HUDEP-2 (cell line): ENCODE results near the gene PDLIM7.
"Not testable (repeated sequence)": the region's sequence is repeated elsewhere in the genome, so short reads cannot be mapped to it uniquely, and the experiment has no call there.

Source experiments
- DNase-seq, 76 experiments: peaks; one replicate each; lab custom pipeline; 2025; ENCODE audit not compliant: unreplicated experiment in 76 of 76; lab: John Stamatoyannopoulos, UW

The PDLIM7 gene, protein sequence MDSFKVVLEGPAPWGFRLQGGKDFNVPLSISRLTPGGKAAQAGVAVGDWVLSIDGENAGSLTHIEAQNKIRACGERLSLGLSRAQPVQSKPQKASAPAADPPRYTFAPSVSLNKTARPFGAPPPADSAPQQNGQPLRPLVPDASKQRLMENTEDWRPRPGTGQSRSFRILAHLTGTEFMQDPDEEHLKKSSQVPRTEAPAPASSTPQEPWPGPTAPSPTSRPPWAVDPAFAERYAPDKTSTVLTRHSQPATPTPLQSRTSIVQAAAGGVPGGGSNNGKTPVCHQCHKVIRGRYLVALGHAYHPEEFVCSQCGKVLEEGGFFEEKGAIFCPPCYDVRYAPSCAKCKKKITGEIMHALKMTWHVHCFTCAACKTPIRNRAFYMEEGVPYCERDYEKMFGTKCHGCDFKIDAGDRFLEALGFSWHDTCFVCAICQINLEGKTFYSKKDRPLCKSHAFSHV

GRCh38 chr5:177497292-177498012, at the start of gene PDLIM7:
TSS of gene PDLIM7 (minus strand) at chr5:177497604. CDS start at chr5:177496512, 1,092 bp downstream.
- DNase-seq, result peak in 74 of 76 experiments; percentile 56 to 96 (median 91)

GRCh38 chr5:177546258-177546741, 48.9 kb upstream of the PDLIM7 start:
- peak in 1 of 76 experiments; percentile 5 for DNase-seq

DNA sequence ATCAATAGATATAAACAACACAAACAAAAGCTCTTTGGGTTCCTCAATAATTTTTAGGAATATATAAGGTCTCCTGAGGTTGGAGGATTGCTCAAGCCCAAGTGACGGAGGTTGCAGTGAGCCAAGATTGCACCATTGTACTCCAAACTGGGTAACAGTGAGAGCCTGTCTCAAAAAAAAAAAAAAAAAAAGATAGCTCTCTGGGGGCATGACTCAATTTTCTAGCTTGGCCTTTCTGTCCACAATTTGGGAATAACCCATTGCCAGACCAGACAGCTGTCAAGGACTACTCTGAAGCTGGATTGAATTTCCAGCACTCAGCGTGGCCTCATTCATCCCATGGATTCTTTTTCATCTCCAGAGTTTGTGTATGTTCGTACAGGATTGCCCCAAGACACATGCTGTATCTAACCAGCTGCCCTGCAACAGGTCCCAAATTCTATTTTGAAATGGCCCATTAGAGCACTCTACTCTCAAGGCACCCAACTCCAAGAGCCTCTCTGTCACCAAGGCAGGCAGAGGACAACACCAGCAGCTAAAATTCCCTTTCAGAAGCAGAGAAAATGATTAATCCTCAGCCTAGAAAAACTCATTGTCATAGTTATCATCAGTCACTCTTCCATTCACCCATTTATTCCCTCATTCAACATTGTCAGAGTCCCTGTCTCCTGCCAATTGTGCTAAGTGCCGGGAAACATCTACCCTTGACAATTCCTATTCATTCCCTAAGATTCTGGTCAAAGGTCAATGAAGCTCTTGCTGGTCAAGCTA, 48.3 kb upstream of the PDLIM7 start:
- no peak for DNase-seq

- no peak for DNase-seq
Observed at GRCh38 chr5:177542816-177543465, 45.5 kb upstream of the PDLIM7 start.

GRCh38 chr5:177540438-177540837, 43.0 kb upstream of the PDLIM7 start:
- no peak for DNase-seq

DNA sequence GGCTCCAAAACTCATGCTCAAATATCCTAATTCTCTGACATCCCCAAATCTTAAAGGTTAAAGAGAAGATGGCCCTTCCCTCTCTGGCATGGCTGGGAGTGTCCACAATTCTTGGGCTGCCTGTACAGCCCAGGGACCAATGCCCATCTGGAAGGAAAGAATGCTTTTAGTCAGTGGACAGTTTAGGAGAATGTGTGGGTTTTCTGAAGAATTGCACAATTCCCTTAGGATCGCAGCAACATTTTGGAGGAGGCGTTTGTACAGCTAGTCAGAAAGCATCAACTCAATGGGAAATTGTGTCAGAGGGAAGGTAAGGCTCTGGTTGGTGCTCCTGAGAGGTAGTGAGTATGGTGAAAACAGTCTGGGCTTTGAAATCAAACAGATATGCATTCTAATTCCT, 42.0 kb upstream of the PDLIM7 start:
- DNase-seq, result no peak

DNA sequence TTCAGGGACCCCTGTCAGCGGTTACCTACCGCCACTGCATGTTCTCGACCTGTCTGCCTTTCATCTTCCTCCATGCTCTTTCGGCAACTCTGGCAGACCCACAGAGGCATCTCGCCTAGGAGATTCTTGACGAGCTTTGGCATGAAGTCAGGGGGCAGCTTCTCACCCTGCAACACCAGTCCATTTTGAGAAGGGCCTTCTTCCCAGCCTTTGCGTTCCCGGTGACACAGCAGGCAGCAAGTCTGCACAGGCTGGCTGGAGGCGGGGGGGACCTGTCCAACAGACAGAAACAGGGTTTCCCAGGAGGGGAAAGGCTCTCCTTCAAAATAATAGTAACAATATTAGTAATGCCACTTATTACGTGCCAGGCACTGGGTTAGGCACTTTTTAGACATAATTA, 41.5 kb upstream of the PDLIM7 start:
- DNase-seq, result no peak

GRCh38 chr5:177537389-177538361, 40.3 kb upstream of the PDLIM7 start:
- DNase-seq, result no peak

- no peak for DNase-seq
Observed at GRCh38 chr5:177536386-177536785, 39.0 kb upstream of the PDLIM7 start.

GRCh38 chr5:177535125-177535524, 37.7 kb upstream of the PDLIM7 start:
- DNase-seq, result no peak

- not testable (repeated sequence) for DNase-seq
Observed at GRCh38 chr5:177534433-177534832, 37.0 kb upstream of the PDLIM7 start.

DNA sequence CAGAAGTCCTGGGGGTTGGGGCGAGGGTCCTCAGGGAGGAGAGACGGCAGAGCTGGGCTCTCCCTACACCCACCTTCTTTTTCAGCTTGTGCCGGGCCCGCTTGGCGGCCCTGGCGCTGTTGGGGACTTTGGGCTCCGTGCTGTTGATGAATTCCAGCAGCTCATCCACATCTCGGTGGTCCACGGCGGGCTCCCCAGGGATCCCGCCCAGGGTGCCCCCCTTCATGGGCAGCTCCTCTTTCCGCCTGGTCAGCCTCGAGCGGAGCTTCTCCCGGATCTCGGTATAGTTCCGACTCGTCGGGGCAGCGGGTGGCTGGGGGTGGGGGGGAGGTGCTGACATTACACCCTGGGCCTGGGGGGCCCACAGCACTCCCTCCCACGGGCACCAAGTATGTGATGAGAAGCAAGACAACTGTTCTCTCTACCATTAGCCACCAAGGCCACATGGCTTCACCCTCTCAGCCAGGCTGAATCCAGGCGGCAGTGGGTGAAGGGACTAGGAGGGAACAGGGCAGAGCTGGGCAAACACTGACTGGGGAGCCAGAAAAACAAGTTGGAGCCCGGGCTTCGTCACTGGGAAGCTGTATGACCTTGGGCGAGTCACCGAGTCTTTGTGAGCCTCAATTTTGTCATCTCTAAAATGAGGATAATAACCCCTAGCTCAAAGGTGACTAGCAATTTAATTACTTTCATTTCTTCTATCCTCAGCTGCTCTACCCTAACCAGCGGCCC, 34.0 kb upstream of the PDLIM7 start:
- DNase-seq, result no peak

DNA sequence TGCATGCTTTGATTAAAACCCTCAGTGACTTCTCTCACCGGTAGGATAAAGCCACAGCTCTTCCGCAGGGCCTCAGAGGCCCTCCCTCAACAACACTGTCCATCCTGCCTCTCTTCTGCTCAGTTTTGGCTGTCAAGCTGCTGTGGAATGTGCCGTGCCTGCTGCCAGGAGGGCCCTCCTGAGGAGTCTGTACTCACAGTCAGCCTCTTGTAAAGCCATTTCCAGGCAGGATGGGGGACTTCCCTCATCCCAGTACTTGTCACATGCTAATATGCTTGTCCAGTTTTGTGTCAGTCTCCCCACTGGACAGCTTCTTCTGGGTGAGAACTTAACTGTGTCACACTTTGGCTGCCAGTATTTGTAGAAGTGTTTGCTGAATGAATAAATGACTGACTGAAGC, 33.2 kb upstream of the PDLIM7 start:
- no peak for DNase-seq

DNA sequence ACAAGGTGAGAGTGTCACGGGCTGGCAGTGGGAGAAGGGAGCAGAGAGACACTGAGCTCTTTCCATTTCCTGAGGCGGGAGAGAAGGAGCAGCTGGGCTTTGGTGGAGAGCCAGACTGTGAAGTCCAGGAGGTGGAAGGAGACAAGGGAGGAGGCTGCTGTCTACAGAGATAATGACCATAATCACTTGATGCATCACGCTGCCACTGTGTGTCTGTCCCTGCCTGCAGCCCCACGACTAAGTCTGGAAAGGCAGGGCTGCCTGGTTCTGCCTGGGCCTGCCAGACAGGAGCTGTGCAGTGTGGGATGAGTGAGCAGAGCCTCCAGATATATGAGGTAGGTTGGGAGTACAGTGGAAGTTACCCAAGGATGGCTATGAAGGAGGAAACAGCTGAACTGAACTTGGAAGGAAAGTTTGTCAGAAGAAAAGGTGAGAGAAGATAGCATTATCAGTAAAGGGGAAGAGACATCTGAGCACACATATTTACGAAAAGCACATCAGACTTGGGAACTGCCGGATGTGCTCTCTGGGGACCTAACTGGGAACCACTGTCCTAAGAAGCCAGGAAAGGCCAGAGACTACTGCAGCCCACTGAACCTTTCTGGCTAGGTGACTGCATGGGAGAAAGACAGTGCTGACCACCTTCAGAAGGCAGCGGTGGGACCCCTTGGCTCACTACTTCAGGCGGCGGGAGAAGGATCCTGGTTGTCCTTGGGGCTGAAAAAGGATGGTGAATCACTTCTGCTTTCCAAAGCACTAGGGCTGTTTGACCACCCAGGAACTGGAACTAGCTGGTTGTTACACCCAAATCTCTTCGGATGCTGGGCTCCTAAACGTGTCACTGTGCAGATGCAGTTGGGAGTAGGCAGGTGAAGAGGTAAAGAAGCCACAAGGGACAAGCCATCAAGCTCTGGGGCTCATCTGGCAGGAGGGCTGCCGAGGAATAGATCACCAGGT, 32.1 kb upstream of the PDLIM7 start:
- DNase-seq, result peak in 68 of 76 experiments; percentile 6 to 79 (median 53)

DNA sequence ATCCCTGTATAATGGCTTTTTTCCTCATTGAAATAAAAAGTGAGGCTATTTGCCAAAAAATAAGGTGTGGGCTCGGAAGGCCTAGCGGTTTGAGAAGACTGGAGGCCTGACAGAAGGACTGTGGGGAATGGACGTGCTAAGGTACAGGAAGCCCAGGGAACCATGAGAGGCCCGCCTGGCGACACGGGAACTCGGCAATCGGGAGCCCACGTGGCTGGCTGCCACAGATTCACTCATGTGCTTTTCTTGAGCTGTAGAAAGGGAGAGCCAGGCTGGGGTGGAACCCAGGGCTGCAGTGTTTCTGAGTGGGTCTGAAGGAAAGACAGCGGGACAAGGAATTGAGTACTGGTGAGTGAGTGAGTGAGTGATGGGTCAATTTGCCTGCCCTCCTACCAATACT, 31.2 kb upstream of the PDLIM7 start:
- DNase-seq, result no peak

DNA sequence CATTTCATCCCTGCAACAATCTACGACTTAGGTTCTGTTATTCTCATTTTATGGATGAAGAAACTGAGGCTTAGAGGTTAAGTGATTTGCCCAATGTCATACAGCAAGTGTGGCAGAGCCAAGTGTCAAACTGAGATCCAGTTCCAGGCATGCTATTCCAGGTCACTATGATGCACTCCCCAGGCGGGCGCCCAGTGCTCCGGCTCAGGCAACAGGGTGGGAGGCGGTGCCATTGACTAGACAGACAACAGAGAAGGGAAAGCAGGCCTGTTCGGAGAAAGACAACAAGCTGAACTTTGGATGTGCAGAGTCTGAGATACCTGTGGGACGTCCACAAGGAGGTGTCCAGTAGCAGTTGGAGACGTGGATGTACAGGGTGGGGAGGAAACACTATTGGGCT, 30.2 kb upstream of the PDLIM7 start:
- DNase-seq, result no peak

GRCh38 chr5:177526791-177527190, 29.4 kb upstream of the PDLIM7 start:
- DNase-seq, result no peak

DNA sequence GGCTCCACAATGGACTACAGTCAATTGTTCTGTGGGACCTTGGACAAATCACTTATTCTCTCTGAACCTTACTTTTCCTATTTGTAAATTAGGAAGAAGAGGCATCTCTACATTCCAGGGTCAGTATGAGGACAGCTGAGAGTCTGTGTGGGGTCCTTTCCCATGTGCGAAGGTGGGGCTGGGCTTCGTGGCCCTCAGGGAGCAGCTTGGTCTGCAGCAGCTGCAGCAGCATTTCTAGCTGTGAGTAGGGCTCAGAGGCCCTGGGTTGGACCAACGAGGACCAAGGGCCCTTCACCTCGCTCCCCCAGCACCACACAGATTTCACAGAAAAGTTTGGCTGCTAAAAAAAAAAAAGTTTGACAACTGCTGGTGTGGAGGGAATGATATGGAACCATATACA, 28.8 kb upstream of the PDLIM7 start:
- no peak for DNase-seq
